T-cell (primary cell): ENCODE data around the gene IST1. TPM values are rescaled to one million over a fixed set of nuclear protein-coding genes. Genes with fewer than 3 reads are reported as not detected.

ENCODE experiments used
- ATAC-seq, 4 experiments: fragments of 200-7000 bp in 3 of 4; fragments of 150-1000 bp in 1 of 4; cut with Tn5 transposase; replicated peaks in 1 of 4; 1 replicate in 3 of 4; 2 replicates in 1 of 4; pipeline ENCODE4 v1.10.0; 2021; ENCODE audit warnings: moderate library complexity in 3 of 4, mild to moderate bottlenecking in 2 of 4, moderate number of reproducible peaks in 1 of 4
- CTCF ChIA-PET, 2 donors: fragments of 300-600 bp; sonication (Branson Sonifier 250); formaldehyde crosslinking; loops; one replicate each; lab custom pipeline; 2022; ENCODE audit warnings: antibody characterized with exemption in 2 of 2; lab: Charles Lee
- POLR2A ChIA-PET, 2 donors: fragments of 300-600 bp; sonication (Branson Sonifier 250); formaldehyde crosslinking; loops; one replicate each; lab custom pipeline; 2022; ENCODE audit warnings: antibody characterized with exemption in 2 of 2; lab: Charles Lee
- DNase-seq, 35 experiments: peaks; one replicate each; pipeline versions ENCODE4 v3.0.0 to v3.0.0-alpha.2; 2013 to 2023
- H3K27ac ChIP-seq: one replicate; pipeline ENCODE4 v1.5.1; 2013; ENCODE audit warnings: low read length
- H3K27me3 ChIP-seq, 2 experiments: replicated peaks in 1 of 2; 1 replicate in 1 of 2; 2 replicates in 1 of 2; pipeline versions ENCODE4 v1.6.1 to v1.7.0; 2013; ENCODE audit warnings: low read length in 1 of 2, mixed read lengths in 1 of 2; ENCODE audit not compliant: control insufficient read depth in 2 of 2, insufficient read depth in 2 of 2; ENCODE audit errors: extremely low read depth in 1 of 2
- H3K36me3 ChIP-seq, 2 donors: 1 replicate in 1 of 2; 2 replicates in 1 of 2; pipeline versions ENCODE4 v1.6.1 to v1.7.0; 2013; ENCODE audit warnings: low read length in 1 of 2; ENCODE audit not compliant: control insufficient read depth in 2 of 2, insufficient read depth in 1 of 2; ENCODE audit errors: extremely low read depth in 1 of 2
- H3K4me1 ChIP-seq, 2 experiments: 1 replicate in 1 of 2; 2 replicates in 1 of 2; pipeline versions ENCODE4 v1.6.1 to v1.7.0; 2013; ENCODE audit warnings: low read length in 2 of 2, mixed read lengths in 1 of 2; ENCODE audit not compliant: insufficient read depth in 2 of 2, control insufficient read depth in 1 of 2; ENCODE audit errors: extremely low read depth in 1 of 2
- H3K4me3 ChIP-seq, 2 donors: 1 replicate in 1 of 2; 2 replicates in 1 of 2; pipeline versions ENCODE4 v1.5.1 to v1.7.0; 2013; ENCODE audit warnings: mild to moderate bottlenecking in 2 of 2, low read length in 1 of 2, moderate library complexity in 1 of 2; ENCODE audit not compliant: control insufficient read depth in 1 of 2; ENCODE audit errors: extremely low read depth in 1 of 2
- H3K9me3 ChIP-seq: 2 replicates; pipeline ENCODE4 v1.7.0; 2013
- H3K27ac Mint-ChIP-seq, 2 donors: one replicate each; pipeline ENCODE4 v1.8.0; 2020 to 2021; ENCODE audit warnings: mild to moderate bottlenecking in 2 of 2, mixed read lengths in 2 of 2
- H3K27me3 Mint-ChIP-seq, 2 donors: one replicate each; pipeline ENCODE4 v1.8.0; 2021 to 2022; ENCODE audit warnings: mixed read lengths in 2 of 2
- H3K36me3 Mint-ChIP-seq: one replicate; pipeline ENCODE4 v1.8.0; 2021; ENCODE audit warnings: mixed read lengths
- H3K4me1 Mint-ChIP-seq, 3 donors: one replicate each; pipeline ENCODE4 v1.8.0; 2020 to 2022; ENCODE audit warnings: mixed read lengths in 3 of 3, mild to moderate bottlenecking in 1 of 3
- H3K4me3 Mint-ChIP-seq, 3 donors: one replicate each; pipeline ENCODE4 v1.8.0; 2020 to 2022; ENCODE audit warnings: mild to moderate bottlenecking in 3 of 3, mixed read lengths in 3 of 3, moderate library complexity in 3 of 3
- H3K9me3 Mint-ChIP-seq, 3 donors: one replicate each; pipeline ENCODE4 v1.8.0; 2020 to 2022; ENCODE audit warnings: mixed read lengths in 3 of 3
- WGBS: methylation state at CpG from one replicate; pipeline ENCODE4 v1.1.5; 2013; ENCODE audit warnings: missing lambda C conversion rate; ENCODE audit not compliant: insufficient coverage; 5-methylcytosine and 5-hydroxymethylcytosine counted together
- total RNA-seq, 35 experiments: library from RNA in 6 of 35; stranded (reverse) in 6 of 35; fragments of 120-200 nt in 1 of 35; gene quantifications; one replicate each; pipeline versions ENCODE4 v1.2.1 to v1.2.4 and lab custom pipeline; 2013 to 2026

Gene IST1
- total RNA-seq, 5 donors from 2014 or later (not counting 1 experiment from before 2014, with no cell fraction given) = 249 to 278 (median 263) TPM

DNA sequence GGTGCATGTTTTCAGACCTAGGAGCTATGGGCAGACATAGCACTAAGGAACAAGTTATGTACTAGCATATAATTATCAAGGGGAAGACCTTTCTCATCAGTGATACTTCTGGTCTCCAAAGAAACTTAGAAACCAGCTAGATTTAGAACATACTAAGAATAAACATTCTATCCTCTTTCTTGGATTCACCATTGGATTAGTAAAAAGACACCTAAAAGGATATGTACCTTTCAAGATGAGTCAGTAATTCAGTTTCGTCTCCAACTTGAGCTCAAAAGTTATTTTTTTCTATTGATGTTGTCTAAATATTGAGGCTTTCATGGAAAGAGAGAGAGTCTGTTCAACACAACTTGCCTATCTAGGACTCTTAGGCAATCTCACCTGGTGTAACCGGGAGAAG lies 24.5 kb upstream of the IST1 start:
- Histone ChIP-seq H3K9me3 (no peaks in the 10 kb centered on the region), H3K4me1 (peaks cover 6 to 7% of the 10 kb centered on the region in 2 experiments), H3K27ac (no peak overlapping the region), H3K4me3 (no peak overlapping the region), H3K27me3 (no peaks in the 10 kb centered on the region), H3K36me3 (peaks cover 0 to 26% of the 10 kb centered on the region in 2 donors)
- ATAC-seq (no peak), DNase-seq (no peak)
- Mint-ChIP-seq H3K36me3 (peaks cover 10% of the 10 kb centered on the region), H3K4me3 (no peak overlapping the region), H3K27me3 (no peaks in the 10 kb centered on the region), H3K4me1 (peaks cover 13 to 27% (median 20%) of the 10 kb centered on the region in 3 donors), H3K27ac (no peak overlapping the region), H3K9me3 (no peaks in the 10 kb centered on the region)
- WGBS = no CpG with 5 or more reads among the region's 2 CpGs
- ChIA-PET CTCF (interaction anchor here in 1 of 2 donors (1.1 to 2.3 kb wide), 2 partner anchors 9 to 11 kb away, joined by 3 to 7 read pairs; no protein-coding TSS in a partner anchor), POLR2A (no interaction called here)

DNA sequence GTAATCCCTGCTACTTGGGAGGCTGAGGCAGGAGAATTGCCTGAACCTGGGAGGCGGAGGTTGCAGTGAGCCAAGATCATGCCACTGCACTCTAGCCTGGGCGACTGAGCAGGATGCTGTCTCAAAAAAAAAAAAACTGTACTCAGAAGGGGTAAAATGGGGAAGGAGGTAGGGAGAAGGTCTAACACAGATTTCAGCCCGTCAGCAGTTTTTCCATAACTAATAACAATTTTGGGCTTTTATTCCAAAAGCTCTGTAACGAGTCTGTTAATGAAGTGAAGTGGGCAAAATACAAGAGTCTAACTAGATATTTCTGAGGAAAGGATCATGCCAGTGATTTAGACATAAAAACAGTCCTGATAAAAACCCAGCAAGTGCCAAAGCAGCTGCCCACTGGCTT lies 22.1 kb upstream of the IST1 start:
- ATAC-seq (peak in 1 of 4 experiments; percentile 26), DNase-seq (no peak)
- Histone ChIP-seq H3K4me1 (peaks cover 6 to 7% of the 10 kb centered on the region in 2 experiments), H3K27ac (no peak overlapping the region), H3K36me3 (peaks cover 0 to 24% of the 10 kb centered on the region in 2 donors), H3K27me3 (no peaks in the 10 kb centered on the region), H3K4me3 (no peak overlapping the region), H3K9me3 (no peaks in the 10 kb centered on the region)
- Mint-ChIP-seq H3K9me3 (no peaks in the 10 kb centered on the region), H3K27me3 (no peaks in the 10 kb centered on the region), H3K36me3 (peaks cover 12% of the 10 kb centered on the region), H3K4me3 (peak overlapping the region in 2 of 3 donors; percentile 58 to 75), H3K4me1 (peaks cover 13 to 26% (median 20%) of the 10 kb centered on the region in 3 donors), H3K27ac (peak overlapping the region; percentile 81 to 89)
- ChIA-PET POLR2A (interaction anchor here in 1 of 2 donors (0.6 kb wide), 1 partner anchor 152 kb away, joined by 6 read pairs; no protein-coding TSS in a partner anchor), CTCF (interaction anchor here (0.6 to 1.1 kb wide), 3 partner anchors 9 to 58 kb away, joined by 5 to 10 read pairs (median 5); no protein-coding TSS in a partner anchor)
- WGBS = no CpG with 5 or more reads among the region's 4 CpGs

DNA sequence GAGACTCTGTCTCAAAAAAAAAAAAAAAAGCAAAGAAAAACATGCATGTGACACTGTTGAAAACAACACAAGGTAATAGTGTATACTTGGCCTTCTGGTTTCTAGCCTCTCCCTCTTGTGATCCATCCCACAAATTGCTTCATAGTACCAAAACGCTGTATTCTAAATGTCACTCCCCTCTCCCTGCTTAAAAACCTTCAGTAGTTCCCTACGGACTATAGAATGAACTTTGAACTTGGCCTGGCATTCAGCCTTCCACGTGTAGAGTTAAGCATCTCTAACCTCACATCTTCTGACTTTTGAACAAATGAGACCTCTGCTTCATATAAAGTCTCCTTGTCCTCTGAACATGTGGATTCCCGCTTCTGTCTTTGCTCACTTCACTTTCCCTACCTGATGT lies 16.4 kb upstream of the IST1 start:
- H3K4me3 ChIP-seq = no peak overlapping the region
- Mint-ChIP-seq H3K4me3 (no peak overlapping the region), H3K36me3 (peaks cover 19% of the 10 kb centered on the region), H3K27ac (peak overlapping the region in 1 of 2 donors; percentile 11), H3K4me1 (peaks cover 43 to 45% (median 44%) of the 10 kb centered on the region in 3 donors), H3K27me3 (no peaks in the 10 kb centered on the region), H3K9me3 (no peaks in the 10 kb centered on the region)
- CTCF ChIA-PET = interaction anchor here in 1 of 2 donors (0.7 to 1.3 kb wide), 2 partner anchors 8 to 46 kb away, joined by 3 read pairs; no protein-coding TSS in a partner anchor
- H3K27me3 ChIP-seq = no peaks in the 10 kb centered on the region
- DNase-seq (no peak), ATAC-seq (no peak)
- WGBS = 71% methylated on average over 4 of the region's 4 CpGs
- H3K4me1 ChIP-seq = peaks cover 23 to 31% of the 10 kb centered on the region in 2 experiments
- H3K36me3 ChIP-seq = peaks cover 0 to 26% of the 10 kb centered on the region in 2 donors
- no peak overlapping the region for H3K27ac ChIP-seq
- POLR2A ChIA-PET = no interaction called here
- no peaks in the 10 kb centered on the region for H3K9me3 ChIP-seq

DNA sequence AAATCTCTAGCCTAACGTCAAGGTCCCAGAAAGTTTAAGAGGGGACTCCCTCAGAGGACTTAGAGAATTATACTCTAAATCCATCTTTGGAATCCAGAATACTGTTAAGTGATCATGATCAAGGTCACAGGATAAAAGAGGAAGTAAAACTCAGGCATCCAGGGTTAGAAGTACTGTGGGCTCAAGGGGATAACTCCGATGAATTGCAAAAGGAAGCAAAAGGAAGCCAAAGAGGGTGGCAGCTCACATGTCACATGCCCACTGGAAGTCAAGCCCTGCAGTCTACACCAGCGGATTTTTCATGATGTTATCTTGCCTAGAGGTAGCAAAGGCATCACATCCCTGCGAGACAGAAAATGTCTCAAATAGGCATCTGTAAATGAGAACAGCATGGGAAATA lies 15.2 kb upstream of the IST1 start:
- Mint-ChIP-seq H3K9me3 (no peaks in the 10 kb centered on the region), H3K27me3 (no peaks in the 10 kb centered on the region), H3K36me3 (peaks cover 19% of the 10 kb centered on the region), H3K4me3 (peak overlapping the region in 1 of 3 donors; percentile 92), H3K27ac (peak overlapping the region; percentile 84 to 93), H3K4me1 (peaks cover 48 to 54% (median 49%) of the 10 kb centered on the region in 3 donors)
- ATAC-seq (no peak), DNase-seq (no peak)
- H3K4me1 ChIP-seq = peaks cover 25 to 41% of the 10 kb centered on the region in 2 experiments
- no peak overlapping the region for H3K27ac ChIP-seq
- H3K4me3 ChIP-seq = no peak overlapping the region
- ChIA-PET CTCF (interaction anchor here (0.7 to 1.9 kb wide), 4 partner anchors 10 to 73 kb away, joined by 3 to 5 read pairs (median 4); no protein-coding TSS in a partner anchor), POLR2A (interaction anchor here (0.6 to 0.9 kb wide), 2 partner anchors 22 to 35 kb away, joined by 3 read pairs; no protein-coding TSS in a partner anchor)
- WGBS = 56% methylated on average over 3 of the region's 4 CpGs
- H3K27me3 ChIP-seq = no peaks in the 10 kb centered on the region
- no peaks in the 10 kb centered on the region for H3K9me3 ChIP-seq
- H3K36me3 ChIP-seq = peaks cover 0 to 22% of the 10 kb centered on the region in 2 donors

DNA sequence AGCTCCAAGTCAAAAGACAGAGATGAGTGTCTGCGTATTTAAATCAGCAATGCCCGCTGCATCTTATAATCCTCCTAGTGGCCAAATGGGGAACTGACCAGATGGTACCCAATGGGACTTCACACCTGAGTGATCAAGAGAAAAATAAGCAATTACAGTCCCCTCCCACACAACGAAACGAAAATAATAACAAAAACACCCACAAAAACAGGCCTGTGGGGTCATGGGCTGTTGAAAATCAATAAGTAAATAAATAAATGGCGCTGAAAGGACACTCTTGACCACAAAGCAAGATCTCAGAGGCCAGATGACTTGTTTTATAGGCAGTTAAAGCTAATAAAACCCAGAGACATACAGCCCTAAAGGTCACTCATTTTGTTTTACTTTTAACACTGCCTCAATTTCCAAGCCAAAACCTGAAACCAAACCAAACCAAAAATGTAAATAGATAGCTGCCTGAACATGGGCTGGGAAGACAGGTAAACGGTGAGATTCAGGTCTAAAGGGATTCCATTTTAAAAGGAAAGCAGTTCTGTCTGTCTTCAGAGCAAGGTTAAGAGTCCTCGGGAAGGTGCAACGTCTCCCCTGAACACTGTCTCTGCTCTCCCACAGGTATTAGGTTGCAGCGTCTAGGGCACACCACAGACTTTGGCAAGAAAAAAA lies 12.7 kb upstream of the IST1 start:
- Mint-ChIP-seq H3K9me3 (no peaks in the 10 kb centered on the region), H3K27me3 (no peaks in the 10 kb centered on the region), H3K4me3 (peak overlapping the region; percentile 80 to 92 (median 90)), H3K4me1 (peaks cover 52 to 57% (median 54%) of the 10 kb centered on the region in 3 donors), H3K36me3 (peaks cover 14% of the 10 kb centered on the region), H3K27ac (peak overlapping the region; percentile 91 to 94)
- Histone ChIP-seq H3K4me1 (peaks cover 25 to 42% of the 10 kb centered on the region in 2 experiments), H3K27ac (peak overlapping the region; percentile 76), H3K36me3 (peaks cover 0 to 7% of the 10 kb centered on the region in 2 donors), H3K27me3 (no peaks in the 10 kb centered on the region), H3K4me3 (peak overlapping the region; percentile 81 to 87), H3K9me3 (no peaks in the 10 kb centered on the region)
- POLR2A ChIA-PET = interaction anchor here (0.5 to 1.7 kb wide), 8 partner anchors 11 to 83 kb away, joined by 4 to 9 read pairs (median 6); partner anchors contain the start of gene AP1G1 (in 1 of the 2)
- DNase-seq (peak; percentile 26 to 92 (median 70)), ATAC-seq (peak; percentile 40 to 56 (median 40))
- CTCF ChIA-PET = interaction anchor here (0.6 to 3.3 kb wide), 31 partner anchors 9 to 317 kb away, joined by 3 to 20 read pairs (median 4); partner anchors contain the start of genes AP1G1 (in 1 of the 2) and IST1 (in 1 of the 2)
- WGBS = 6% methylated on average over 4 of the region's 9 CpGs
